HG03103 (cell line): ENCODE measurements around the gene MTHFS.
"Not testable (repeated sequence)": the region's sequence is repeated elsewhere in the genome, so short reads cannot be mapped to it uniquely, and the experiment has no call there.

Experiments
- ATAC-seq: cut with Tn5 transposase; IDR thresholded peaks from one replicate; pipeline ENCODE4 v1.9.1; 2021; ENCODE audit warnings: low read depth; ENCODE audit not compliant: unreplicated experiment

The MTHFS gene

GRCh38 chr15:79916502-79917132, 19.8 kb upstream of the MTHFS start:
- no peak for ATAC-seq

GRCh38 chr15:79915776-79916501, 19.1 kb upstream of the MTHFS start:
- not testable (repeated sequence) for ATAC-seq

- no peak for ATAC-seq
These were observed 17.9 kb upstream of the MTHFS start for GRCh38 chr15:79914728-79915127.

- ATAC-seq = peak; percentile 71
These were observed 12.9 kb upstream of the MTHFS start for GRCh38 chr15:79909556-79910335.

- no peak for ATAC-seq
These were observed 7.5 kb upstream of the MTHFS start for GRCh38 chr15:79904271-79904670.

GRCh38 chr15:79903626-79904025, 6.8 kb upstream of the MTHFS start:
- no peak for ATAC-seq

- no peak for ATAC-seq
These were observed 6.3 kb upstream of the MTHFS start for GRCh38 chr15:79903144-79903543.

GRCh38 chr15:79901958-79902357, 5.1 kb upstream of the MTHFS start:
- ATAC-seq = no peak

- ATAC-seq = not testable (repeated sequence)
These were observed 4.1 kb upstream of the MTHFS start for GRCh38 chr15:79900818-79901378.

- no peak for ATAC-seq
These were observed 3.3 kb upstream of the MTHFS start for GRCh38 chr15:79900087-79900486.

GRCh38 chr15:79898786-79899185, 2.0 kb upstream of the MTHFS start:
- not testable (repeated sequence) for ATAC-seq

- no peak for ATAC-seq
These were observed 1.6 kb upstream of the MTHFS start for GRCh38 chr15:79898369-79898768.

- no peak for ATAC-seq
These were observed 893 bp upstream of the MTHFS start for GRCh38 chr15:79897701-79898113.

GRCh38 chr15:79897380-79897678, 515 bp upstream of the MTHFS start:
- ATAC-seq = no peak

- ATAC-seq = peak; percentile 26
These were observed 632 bp downstream of the MTHFS start for GRCh38 chr15:79896131-79896633.

- ATAC-seq = no peak
These were observed 9.5 kb downstream of the MTHFS start for GRCh38 chr15:79887054-79887930.

GRCh38 chr15:79886124-79886523, 10.7 kb downstream of the MTHFS start:
- ATAC-seq = no peak

GRCh38 chr15:79884204-79884596, 12.6 kb downstream of the MTHFS start:
- no peak for ATAC-seq

GRCh38 chr15:79883579-79884203, 13.1 kb downstream of the MTHFS start:
- ATAC-seq = no peak

GRCh38 chr15:79881668-79882067, 15.1 kb downstream of the MTHFS start:
- ATAC-seq = no peak
